ENCODE measurements around the gene RCAN2.

Gene RCAN2

GRCh38 chr6:46376562-46377061 is 114.6 kb downstream of the RCAN2 start:
- no peak for TF ChIP-seq TAF1 (IDR thresholded peaks at IDR 0.05; ENCODE audit: borderline replicate concordance, insufficient read depth, low read length)
- no peak for TF ChIP-seq SIN3A (IDR thresholded peaks at IDR 0.05; ENCODE audit: borderline replicate concordance, insufficient read depth, low read length)
- no peak for TF ChIP-seq REST (IDR thresholded peaks at IDR 0.05; ENCODE audit: insufficient read depth in 1 of 2, low read depth in 2 of 2, low read length in 2 of 2)
- no peak for TF ChIP-seq POLR2AphosphoS5 (IDR thresholded peaks at IDR 0.05; ENCODE audit: low read depth, low read length)
- TF ChIP-seq FOXP2 (optimal IDR thresholded peaks at IDR 0.05; ENCODE audit: borderline replicate concordance, extremely low read depth, extremely low read length, insufficient read depth) = no peak

GRCh38 chr6:46370622-46371021 is 120.6 kb downstream of the RCAN2 start:
- no peak for TF ChIP-seq FOXP2 (optimal IDR thresholded peaks at IDR 0.05; ENCODE audit: borderline replicate concordance, extremely low read depth, extremely low read length, insufficient read depth)
- no peak for TF ChIP-seq POLR2AphosphoS5 (IDR thresholded peaks at IDR 0.05; ENCODE audit: low read depth, low read length)
- no peak for TF ChIP-seq TAF1 (IDR thresholded peaks at IDR 0.05; ENCODE audit: borderline replicate concordance, insufficient read depth, low read length)
- no peak for TF ChIP-seq SIN3A (IDR thresholded peaks at IDR 0.05; ENCODE audit: borderline replicate concordance, insufficient read depth, low read length)
- no peak for TF ChIP-seq REST (IDR thresholded peaks at IDR 0.05; ENCODE audit: insufficient read depth in 1 of 2, low read depth in 2 of 2, low read length in 2 of 2)

- TF ChIP-seq FOXP2 (optimal IDR thresholded peaks at IDR 0.05; ENCODE audit: borderline replicate concordance, extremely low read depth, extremely low read length, insufficient read depth) = no peak
- TF ChIP-seq TAF1 (IDR thresholded peaks at IDR 0.05; ENCODE audit: borderline replicate concordance, insufficient read depth, low read length) = no peak
- TF ChIP-seq POLR2AphosphoS5 (IDR thresholded peaks at IDR 0.05; ENCODE audit: low read depth, low read length) = no peak
- no peak for TF ChIP-seq SIN3A (IDR thresholded peaks at IDR 0.05; ENCODE audit: borderline replicate concordance, insufficient read depth, low read length)
- no peak for TF ChIP-seq REST (IDR thresholded peaks at IDR 0.05; ENCODE audit: insufficient read depth in 1 of 2, low read depth in 2 of 2, low read length in 2 of 2)
These were observed 123.1 kb downstream of the RCAN2 start for GRCh38 chr6:46368169-46368536.

- TF ChIP-seq SIN3A (IDR thresholded peaks at IDR 0.05; ENCODE audit: borderline replicate concordance, insufficient read depth, low read length) (no peak), TAF1 (IDR thresholded peaks at IDR 0.05; ENCODE audit: borderline replicate concordance, insufficient read depth, low read length) (no peak), POLR2AphosphoS5 (IDR thresholded peaks at IDR 0.05; ENCODE audit: low read depth, low read length) (no peak), REST (IDR thresholded peaks at IDR 0.05; ENCODE audit: insufficient read depth in 1 of 2, low read depth in 2 of 2, low read length in 2 of 2) (no peak), FOXP2 (optimal IDR thresholded peaks at IDR 0.05; ENCODE audit: borderline replicate concordance, extremely low read depth, extremely low read length, insufficient read depth) (no peak)
These were observed 123.7 kb downstream of the RCAN2 start for GRCh38 chr6:46367354-46368168.

Measured in PFSK-1 (cell line).